Vagina (tissue), 2 donors: ENCODE measurements around the gene BMP2K.

ENCODE experiments used
- CTCF ChIP-seq, 3 experiments: fragments of 450-650 bp in 2 of 3; fragments of 200-600 bp in 1 of 3; sonication (generic) in 1 of 3; IDR thresholded peaks; one replicate each; pipeline ENCODE4 v1.5.1; 2017 to 2019; ENCODE audit warnings: antibody characterized with exemption in 3 of 3, mild to moderate bottlenecking in 2 of 3, moderate library complexity in 2 of 3
- POLR2A ChIP-seq, 2 donors: fragments of 450-650 bp; IDR thresholded peaks; one replicate each; pipeline ENCODE4 v1.6.1; 2017; ENCODE audit warnings: antibody characterized with exemption in 2 of 2, mild to moderate bottlenecking in 2 of 2, moderate library complexity in 2 of 2
- POLR2AphosphoS5 ChIP-seq, 2 donors: sonication (generic); formaldehyde crosslinking; IDR thresholded peaks; one replicate each; pipeline ENCODE4 v1.9.0; 2017; ENCODE audit warnings: antibody characterized with exemption in 2 of 2, mild to moderate bottlenecking in 2 of 2, low read depth in 1 of 2; ENCODE audit not compliant: insufficient read depth in 1 of 2

- TF ChIP-seq CTCF (IDR thresholded peaks at IDR 0.05), result no peak
- TF ChIP-seq POLR2AphosphoS5 (IDR thresholded peaks at IDR 0.05; ENCODE audit: insufficient read depth in 1 of 2, low read depth in 1 of 2), result no peak
- TF ChIP-seq POLR2A (IDR thresholded peaks at IDR 0.05), result no peak
Measured at GRCh38 chr4:78949735-78950134, 173.6 kb downstream of the BMP2K start.
